NCI-H2107 treated with DMSO at 0.1 percent for 48 hours (cell line): Measurements from ENCODE around the gene UGGT2.
"Not testable (repeated sequence)": the region's sequence is repeated elsewhere in the genome, so short reads cannot be mapped to it uniquely, and the experiment has no call there.

ENCODE experiments used
- DNase-seq: peaks from one replicate; lab custom pipeline; 2025; ENCODE audit not compliant: unreplicated experiment; lab: John Stamatoyannopoulos, UW

UGGT2 gene

DNA sequence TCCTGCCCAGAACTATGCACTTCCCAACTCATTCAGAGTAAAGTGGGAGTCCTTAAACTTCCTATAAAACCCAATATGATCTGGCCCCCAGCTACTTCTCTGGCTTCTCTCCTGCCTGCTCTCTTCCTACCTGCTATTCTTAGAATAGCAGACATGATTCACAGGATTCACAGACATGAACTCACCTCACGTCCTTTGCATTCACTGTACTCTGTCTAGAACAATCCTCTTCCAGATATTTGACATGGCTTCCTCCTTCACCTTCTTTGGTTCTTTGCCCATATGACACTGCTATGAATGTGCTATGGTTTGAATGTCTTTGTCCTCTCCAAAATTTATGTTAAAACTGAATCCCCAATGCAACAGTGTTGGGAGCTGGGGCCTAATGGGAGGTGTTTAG, 154.9 kb downstream of the UGGT2 start:
- no peak for DNase-seq

DNA sequence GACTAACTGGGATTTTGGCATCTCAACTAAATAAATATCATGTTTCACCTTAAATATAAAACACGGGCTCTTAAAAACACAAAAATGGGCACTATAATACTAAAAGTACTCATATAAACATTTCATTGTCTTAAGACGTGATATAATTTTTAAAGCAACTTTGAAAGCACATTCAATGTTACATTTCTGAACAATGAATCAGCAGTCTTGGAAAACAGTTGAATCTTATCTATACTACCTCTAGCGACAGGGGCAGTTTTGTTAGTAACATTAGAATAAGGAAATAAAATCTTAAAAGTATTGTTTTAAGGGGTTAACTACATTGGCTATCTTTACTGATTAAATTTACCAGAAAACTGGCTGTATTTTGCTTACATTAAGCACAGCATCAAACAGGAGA, 156.9 kb downstream of the UGGT2 start:
- no peak for DNase-seq

DNA sequence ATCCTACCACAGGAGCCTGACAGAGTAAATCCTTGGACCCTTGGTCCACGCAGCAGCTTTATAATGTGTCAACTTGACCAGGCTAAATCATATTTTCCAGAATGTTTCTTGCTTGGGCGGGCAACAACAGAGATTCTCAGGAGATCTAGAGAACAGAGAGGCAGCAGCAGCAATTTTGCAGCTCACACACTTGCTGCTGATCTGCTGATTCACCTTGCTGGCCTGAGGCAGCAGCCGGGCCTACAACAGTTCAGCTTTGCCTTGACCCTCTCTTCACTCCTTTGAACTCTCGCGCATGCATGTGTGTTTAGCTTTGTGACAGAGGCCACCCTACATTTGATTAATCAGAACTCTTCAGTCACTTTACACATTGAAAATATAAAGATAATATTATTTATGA, 159.3 kb downstream of the UGGT2 start:
- DNase-seq, result no peak

DNA sequence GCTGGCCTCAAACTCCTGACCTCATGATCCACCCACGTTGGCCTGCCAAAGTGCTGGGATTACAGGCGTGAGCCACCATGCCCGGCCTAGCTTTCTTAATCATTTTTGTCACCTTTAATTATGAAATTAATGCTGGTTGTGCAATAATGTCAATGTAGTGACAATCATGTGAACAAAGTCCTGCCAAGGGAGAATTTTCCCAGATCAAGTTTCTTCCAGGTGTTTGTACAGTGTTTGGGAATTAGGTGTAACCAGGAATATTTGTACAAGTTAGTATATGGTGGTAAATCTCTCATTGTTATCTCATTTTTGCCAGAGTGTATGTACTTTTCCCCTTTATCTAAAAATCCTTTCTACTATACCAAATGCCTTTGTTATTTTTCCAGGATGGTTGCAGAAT, 171.1 kb downstream of the UGGT2 start:
- DNase-seq, result no peak

DNA sequence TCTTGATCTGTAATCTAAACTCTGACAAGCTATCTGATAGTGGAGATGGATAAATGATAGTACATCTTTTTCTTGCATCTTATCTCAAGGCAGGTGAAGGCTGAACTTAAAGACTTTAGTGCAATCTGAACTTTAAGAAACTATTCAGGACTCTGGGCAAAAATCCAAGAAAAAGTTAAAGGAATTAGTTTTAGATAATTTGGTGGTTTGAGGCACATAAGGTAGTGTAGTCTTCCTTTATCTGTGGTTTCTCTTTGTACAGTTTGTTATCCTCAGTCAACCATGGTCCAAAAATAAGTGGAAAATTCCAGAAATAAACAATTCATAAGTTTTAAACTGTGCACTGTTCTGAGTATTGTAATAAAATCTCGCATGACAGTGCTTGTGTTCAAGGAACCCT, 172.9 kb downstream of the UGGT2 start:
- no peak for DNase-seq

DNA sequence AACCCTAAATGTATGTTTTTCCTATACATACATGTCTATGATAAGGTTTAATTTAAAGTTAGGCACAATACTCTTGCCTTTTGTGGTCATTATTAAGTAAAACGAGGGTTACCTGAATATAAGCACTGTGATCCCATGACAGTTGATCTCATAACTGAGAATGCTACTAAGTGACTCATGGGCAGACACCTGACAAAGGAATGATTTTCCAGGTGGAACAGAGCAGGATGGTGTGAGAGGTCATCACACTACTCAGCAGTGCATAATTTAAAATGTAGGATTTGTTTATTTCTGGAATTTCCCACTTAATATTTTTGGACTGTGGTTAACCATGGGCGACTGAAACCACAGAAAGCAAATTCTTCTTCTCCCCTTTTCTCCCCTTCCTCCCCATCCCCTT, 178.9 kb downstream of the UGGT2 start:
- DNase-seq, result no peak

DNA sequence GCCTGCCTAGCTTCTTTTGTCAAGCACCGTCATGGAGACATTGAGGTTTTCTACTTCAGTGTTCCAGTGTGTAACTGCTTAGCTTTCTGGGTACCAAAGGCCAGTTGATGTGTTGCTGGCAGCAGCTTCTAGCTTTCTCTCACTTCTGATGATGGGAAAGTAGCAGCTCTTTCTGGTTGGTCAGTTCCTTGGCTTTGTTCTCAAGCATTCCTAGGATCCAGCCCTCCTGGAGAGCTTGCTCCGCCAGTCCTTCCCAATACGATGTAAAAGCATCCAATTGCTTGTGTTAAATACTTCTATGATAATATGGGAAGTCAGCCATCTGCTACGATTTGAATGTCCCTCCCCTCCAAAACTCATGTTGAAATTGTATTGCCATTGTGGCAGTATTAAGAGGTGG, 182.8 kb downstream of the UGGT2 start:
- no peak for DNase-seq

DNA sequence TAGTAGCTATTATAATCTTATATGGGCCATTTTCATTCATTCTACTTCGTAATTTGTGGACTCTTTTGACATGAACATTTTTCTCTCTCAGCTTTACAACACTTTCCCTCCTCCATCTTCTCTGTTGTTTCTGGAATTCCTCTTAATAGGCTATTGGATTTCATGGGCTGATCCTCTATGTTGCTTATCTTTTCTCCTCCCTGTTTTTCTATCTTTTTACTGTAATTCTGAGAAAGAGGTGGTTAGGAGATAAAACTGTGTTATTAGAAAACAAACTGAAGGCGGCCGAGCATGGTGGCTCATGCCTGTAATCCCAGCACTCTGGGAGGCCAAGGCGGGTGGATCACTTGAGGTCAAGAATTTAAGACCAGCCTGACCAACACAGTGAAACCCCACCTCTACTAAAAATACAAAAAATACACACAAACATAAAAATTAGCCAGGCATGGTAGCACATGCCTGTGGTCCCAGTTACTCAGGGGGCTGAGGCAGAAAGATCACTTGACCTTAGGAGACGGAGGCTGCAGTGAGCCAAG, 188.1 kb downstream of the UGGT2 start:
- DNase-seq, result no peak

DNA sequence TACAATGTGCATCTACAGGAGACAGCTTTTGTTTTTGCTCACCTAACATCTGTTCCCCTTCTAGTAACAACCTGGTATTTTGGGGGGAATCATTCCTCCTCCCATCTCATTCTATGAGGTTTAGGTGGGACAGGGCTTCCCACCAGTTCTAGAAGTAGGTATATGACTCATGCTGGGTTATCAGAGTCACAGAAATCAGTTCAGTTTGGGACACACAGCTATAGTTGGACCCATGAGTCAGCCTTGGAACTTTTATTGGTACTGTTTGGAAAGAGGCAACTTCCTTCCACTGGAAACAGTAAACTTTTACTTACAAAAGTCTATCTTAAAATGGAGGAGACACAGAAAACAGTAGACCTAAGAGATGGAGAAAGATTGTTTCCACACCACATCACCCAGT, 190.8 kb downstream of the UGGT2 start:
- no peak for DNase-seq

DNA sequence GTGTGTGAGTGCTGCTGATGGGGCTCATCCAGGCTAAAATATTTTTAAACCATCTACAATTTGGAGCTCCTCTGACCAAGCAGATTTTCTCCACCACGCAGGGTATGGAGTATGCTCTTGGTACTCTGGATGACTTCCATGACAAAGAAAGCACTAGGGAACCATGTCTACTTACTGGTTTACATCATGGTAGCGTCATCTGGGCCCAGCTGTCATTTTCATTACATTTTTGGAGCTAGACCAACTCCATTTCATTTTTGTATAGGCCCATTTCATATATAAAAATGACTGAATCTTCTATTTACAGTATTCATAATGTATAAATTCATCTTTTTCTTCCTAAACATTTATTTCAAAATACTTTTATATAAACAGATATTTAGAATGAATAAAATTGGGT, 191.9 kb downstream of the UGGT2 start:
- DNase-seq, result no peak

DNA sequence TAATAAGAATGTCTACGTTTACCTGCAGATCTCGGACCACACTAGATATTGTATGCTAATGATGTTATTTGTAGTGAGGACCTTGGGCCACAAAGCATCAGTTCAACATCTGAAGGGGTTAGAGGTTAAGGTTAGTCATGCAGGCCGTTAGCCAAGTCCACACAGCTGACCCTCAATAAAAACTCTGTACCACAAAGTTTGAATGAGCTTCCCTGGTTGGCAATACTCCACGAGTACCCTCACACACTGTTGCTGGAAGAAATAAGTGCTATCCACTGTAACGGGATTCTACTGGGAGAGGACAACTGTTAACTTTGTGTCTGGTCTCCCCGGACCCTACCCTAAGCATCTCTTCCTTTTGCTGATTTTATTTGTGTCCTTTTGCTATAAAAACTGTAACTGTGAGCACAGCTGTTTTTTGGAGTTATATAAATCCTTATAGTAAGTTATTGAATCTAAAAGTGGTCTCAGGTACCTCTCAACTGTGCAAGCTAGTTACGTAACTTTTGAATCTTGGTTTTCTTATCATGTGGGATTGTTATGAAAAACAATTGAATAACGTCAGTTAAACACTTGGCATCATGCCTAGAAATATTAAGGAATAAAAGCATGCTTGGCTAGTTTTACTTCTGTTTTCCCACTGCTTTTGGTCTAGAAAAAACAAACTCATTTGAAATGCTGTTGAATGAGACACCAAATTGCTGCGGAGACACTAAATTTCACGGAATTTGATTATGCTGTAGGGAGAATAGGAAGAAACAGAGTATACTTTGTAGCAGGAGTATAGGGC, 194.7 kb downstream of the UGGT2 start:
- no peak for DNase-seq

DNA sequence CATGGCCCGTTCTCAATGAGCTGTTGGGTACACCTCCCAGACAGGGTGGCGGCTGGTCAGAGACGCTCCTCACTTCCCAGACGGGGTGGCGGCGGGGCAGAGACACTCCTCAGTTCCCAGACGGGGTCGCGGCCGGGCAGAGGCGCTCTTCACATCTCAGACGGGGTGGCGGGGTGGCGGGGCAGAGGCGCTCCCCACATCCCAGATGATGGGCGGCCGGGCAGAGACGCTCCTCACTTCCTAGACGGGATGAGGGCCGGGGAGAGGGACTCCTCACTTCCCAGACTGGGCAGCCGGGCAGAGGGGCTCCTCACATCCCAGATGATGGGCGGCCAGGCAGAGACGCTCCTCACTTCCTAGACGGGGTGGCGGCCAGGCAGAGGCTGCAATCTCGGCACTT, 207.5 kb downstream of the UGGT2 start:
- not testable (repeated sequence) for DNase-seq

DNA sequence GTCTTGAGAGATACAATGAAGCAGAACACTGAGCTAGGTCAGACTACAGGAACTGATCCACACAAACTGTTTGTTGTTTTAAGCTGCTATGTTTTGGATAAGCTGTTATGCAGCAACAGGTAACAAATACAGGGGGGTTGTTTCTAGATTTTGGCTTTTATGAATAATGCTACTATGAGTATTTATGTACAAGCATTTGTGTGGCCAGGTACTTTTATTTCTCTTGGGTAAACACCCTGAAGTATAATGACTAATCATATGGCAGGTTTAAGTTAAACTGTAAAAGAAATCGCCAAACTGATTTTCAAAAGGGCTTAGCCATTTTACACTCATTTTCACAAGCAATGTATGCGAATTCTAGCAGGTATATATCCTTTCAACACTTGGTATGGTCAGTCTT, 210.3 kb downstream of the UGGT2 start:
- no peak for DNase-seq

DNA sequence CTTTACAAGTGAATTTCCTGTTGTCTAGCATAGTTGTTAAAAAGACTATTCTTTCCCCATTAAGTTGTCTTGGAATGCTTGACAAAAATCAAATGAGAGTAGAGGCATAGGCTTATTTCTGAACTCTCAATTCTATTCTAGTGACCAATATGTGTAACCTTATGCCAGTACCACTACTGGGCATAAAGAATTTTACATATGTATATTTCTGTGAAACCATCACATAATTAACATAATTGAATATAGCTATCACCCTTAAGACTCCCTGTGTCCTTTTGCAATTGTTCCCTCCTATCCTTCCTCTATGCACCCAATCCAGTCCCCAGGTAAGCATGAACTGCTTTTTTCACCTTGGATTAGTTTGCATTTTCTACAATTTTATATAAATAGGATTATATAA, 211.3 kb downstream of the UGGT2 start:
- no peak for DNase-seq

DNA sequence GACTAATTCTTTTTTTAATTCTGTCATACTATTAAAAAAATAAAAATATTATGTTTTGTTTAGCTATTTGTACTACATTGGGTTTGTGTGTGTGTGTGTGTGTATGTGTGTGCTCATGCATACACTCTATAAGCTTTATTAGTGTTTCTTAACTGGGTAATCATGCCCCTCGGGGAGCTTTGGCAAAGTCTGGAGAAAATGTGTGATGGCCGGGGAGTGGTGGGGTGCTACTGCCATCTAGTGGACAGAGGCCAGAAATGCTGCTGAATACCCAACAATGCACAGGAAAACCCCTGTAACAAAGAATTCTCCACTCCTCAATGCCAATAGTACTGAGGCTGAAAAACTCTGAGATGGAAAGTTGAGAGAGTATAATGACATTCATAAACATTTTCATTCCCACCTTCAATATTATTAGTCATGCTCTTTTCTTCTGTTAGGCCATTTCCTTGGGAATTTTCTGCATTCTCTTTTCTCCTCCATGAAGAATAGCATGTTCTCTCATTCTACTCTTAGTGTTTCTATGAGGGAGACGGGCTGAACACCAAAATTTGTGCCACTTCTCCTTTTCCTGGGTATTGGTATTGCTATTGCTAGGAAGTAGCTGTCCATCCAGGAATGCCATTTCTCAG, 219.0 kb downstream of the UGGT2 start:
- DNase-seq, result peak; percentile 38

DNA sequence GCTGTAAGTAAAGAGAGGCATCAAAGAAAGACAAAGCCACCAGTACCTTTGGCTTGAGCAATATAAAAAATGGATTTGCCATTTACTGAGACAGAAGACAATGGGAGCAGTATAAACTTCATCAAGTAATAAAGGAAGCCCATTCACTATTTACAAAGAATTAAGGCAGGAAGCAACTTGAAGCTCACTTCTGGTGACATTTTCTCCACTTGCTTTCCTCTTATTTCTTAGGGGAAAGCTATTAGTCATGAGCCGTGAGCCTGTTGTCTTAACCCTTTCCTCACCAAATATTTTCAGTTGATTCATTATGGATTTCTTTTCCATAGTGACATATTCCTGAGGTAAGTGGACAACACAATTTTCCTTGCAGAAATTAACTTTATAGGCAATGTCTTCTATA, 219.5 kb downstream of the UGGT2 start:
- DNase-seq, result peak; percentile 0

DNA sequence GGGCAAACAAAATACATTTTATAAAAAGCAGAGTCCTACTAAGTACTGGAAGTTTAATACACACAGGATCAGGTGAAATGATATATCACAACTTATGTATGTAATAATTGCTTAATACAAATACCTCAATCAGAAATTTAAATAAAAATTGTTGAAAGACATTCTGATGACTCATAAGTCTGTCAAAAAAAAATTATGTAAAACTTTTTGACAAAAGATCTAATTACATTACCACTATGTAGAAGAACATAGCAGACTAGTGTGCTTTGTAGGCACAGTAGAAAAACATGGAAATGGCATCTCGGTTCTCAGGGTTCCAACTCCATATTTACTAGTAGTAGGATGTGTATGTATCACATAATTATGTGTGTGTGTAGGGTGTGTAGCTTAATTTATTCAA, 220.1 kb downstream of the UGGT2 start:
- no peak for DNase-seq

DNA sequence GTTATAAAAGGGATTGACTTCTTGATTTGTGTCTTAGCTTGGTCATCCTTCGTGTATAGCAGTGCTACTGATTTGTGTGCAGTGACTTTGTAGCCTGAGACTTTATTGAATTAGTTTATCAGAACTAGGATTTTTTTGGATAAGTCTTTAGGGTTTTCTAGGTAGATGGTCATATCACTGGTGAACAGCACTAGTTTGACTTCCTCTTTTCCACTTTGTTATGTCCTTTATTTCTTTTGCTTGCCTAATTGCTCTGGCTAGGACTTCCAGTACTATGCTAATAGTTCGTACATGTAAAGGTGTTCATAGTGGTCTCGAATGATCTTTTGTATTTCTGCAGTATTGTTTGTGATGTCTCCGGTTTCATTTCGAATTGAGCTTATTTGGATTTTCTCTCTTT, 230.9 kb downstream of the UGGT2 start:
- no peak for DNase-seq

DNA sequence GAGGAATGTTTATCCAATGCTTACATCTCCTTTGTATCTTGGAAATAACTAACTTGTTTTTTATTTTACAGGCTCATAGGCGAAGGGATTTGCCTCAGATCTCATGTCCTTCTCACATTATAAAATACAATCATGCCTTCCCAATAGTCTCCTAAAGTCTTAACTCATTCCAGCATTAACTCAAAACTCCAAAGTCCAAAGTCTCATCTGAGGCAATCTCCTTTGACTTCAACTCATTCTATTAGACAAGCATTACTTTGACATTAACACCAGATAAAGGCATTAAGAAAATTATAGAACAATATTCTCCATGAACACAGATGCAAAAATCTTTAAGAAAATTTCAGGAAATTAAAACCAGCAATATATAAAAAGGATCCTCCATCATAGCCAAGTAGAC, 238.7 kb downstream of the UGGT2 start:
- no peak for DNase-seq

DNA sequence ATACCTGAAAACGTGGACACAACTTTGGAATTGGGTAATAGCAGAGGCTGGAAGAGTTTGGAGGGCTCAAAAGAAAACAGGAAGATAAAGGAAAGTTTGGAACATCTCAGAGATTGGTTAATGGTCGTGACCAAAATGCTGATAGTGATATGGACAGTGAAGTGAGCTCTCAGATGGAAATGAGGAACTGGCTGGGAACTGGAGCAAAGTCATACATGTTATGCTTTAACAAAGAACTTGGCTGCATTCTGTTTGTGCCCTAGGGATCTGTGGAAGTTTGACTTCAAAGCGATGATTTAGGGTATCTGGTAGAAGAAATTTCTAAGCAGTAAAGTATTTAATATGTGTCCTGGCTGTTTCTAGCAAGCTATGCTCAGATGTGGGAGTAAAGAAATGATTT, 240.1 kb downstream of the UGGT2 start:
- DNase-seq, result no peak

DNA sequence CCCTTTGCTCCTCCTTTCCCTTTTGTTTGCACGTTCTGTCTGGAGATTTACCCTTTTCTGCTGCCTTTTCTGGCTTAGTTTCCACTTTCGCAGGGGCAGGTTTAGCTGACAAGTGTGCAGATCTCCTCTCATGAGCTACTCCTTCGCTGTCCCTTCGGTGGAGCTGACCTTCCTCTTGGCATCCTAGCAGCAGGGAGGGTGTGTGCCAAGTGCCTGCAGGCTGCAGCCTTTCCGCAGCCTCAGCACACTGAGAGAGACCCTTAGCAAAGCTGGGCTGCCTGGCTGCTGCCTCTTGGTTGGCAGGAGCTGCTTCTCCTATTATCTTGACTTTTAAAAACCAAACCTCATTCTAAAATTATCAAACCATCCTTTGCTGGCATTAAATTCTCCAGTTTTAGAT, 243.8 kb downstream of the UGGT2 start:
- no peak for DNase-seq

DNA sequence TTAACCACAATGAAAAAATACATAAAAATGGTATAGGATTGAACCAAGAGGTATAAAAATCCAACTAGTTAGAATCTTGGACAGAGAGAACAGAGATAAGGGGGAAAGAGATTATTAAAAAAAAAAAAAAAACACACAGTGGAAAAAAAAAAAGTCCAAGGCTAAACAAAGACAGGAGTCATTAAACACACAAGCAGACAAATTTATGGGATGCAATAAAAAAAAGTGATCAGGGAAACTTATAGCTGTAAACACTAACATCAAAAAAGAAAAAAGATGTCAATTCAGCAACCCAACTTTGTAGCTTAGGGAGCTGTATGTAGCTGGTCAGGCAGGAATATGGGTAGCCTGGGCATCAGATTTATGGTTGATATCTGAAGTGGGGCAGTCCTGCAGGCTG, 247.3 kb downstream of the UGGT2 start:
- no peak for DNase-seq

DNA sequence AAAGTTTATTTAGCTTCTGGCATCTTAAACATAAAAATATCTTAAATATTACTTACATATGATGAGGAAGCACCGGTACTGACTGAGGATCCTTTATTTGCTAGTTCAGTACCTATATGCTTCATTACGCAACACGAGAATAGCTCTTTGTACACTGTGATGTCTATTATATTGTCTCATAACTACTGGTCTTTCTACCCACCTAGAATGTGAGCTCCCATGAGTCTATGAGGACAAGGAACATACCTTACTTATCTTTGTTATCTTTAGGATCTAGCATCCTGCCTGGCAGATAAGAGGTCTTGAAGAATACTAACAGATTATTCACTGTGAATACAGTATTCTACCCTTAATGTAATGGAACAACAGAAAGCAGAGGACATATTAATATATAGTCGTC, 251.4 kb downstream of the UGGT2 start:
- DNase-seq, result no peak
